ENCODE data around the gene RAB12.

The RAB12 gene

GRCh38 chr18:8608795-8609658, at the start of gene RAB12:
Gene RAB12, plus strand, starts transcription at chr18:8609437. Its CDS starts 3 bp downstream, at chr18:8609440.
- H2AFZ ChIP-seq (ENCODE audit: low read depth, low read length), result peak within 1 kb of the TSS; percentile 87
- peak within 1 kb of the TSS; percentile 84 to 91; a peak in 3 of 4 replicates for H3K4me3 ChIP-seq (ENCODE audit: low read depth in 1 of 2, low read length in 2 of 2)

GRCh38 chr18:8559612-8560186, 49.5 kb upstream of the RAB12 start:
- H3K27me3 ChIP-seq (ENCODE audit: insufficient read depth, low read length, poor library complexity), result no peaks in the 10 kb centered on the region
- DNase-seq (no peak), ATAC-seq (ENCODE audit: insufficient read depth, low read depth) (no peak)
- no peaks in the 10 kb centered on the region for H3K79me2 ChIP-seq (ENCODE audit: insufficient read depth, low read length)
- no peak overlapping the region for H3K9ac ChIP-seq (ENCODE audit: low read depth, low read length)
- H3K36me3 ChIP-seq (ENCODE audit: insufficient read depth, low read length), result no peaks in the 10 kb centered on the region
- TF ChIP-seq CTCF (IDR thresholded peaks at IDR 0.05; ENCODE audit: borderline replicate concordance, extremely low read depth, low read length, poor library complexity, severe bottlenecking), result no peak
- no peak for TF ChIP-seq EZH2 (IDR thresholded peaks at IDR 0.05; ENCODE audit: borderline replicate concordance, low read depth, low read length, severe bottlenecking)
- H4K20me1 ChIP-seq (ENCODE audit: insufficient read depth, low read length), result no peaks in the 10 kb centered on the region
- H3K4me3 ChIP-seq (ENCODE audit: low read depth in 1 of 2, low read length in 2 of 2), result no peak overlapping the region
- H3K4me2 ChIP-seq (ENCODE audit: insufficient read depth, low read length), result no peak overlapping the region
- no peaks in the 10 kb centered on the region for H3K9me3 ChIP-seq (ENCODE audit: insufficient read depth, low read length, severe bottlenecking)
- H2AFZ ChIP-seq (ENCODE audit: low read depth, low read length), result no peak overlapping the region
- no peak overlapping the region for H3K27ac ChIP-seq (ENCODE audit: low read length)
- no peaks in the 10 kb centered on the region for H3K4me1 ChIP-seq (ENCODE audit: insufficient read depth, low read length)

More at GRCh38 chr18:8608795-8609658, at the start of gene RAB12:
- peak; percentile 84 for ATAC-seq (ENCODE audit: insufficient read depth, low read depth)
- peak; percentile 87 for DNase-seq
- H3K9me3 ChIP-seq (ENCODE audit: insufficient read depth, low read length, severe bottlenecking), result no peaks in the 10 kb centered on the region
- H3K27ac ChIP-seq (ENCODE audit: low read length), result peak within 1 kb of the TSS; percentile 51
- peaks cover 45% of the 10 kb centered on the region for H3K79me2 ChIP-seq (ENCODE audit: insufficient read depth, low read length)
- H3K9ac ChIP-seq (ENCODE audit: low read depth, low read length), result peak within 1 kb of the TSS; percentile 94
- peaks cover 29% of the 10 kb centered on the region for H3K4me1 ChIP-seq (ENCODE audit: insufficient read depth, low read length)
- peak within 1 kb of the TSS; percentile 75 for H3K4me2 ChIP-seq (ENCODE audit: insufficient read depth, low read length)
- peaks cover 10% of the 10 kb centered on the region for H3K36me3 ChIP-seq (ENCODE audit: insufficient read depth, low read length)
- TF ChIP-seq CTCF (IDR thresholded peaks at IDR 0.05; ENCODE audit: borderline replicate concordance, extremely low read depth, low read length, poor library complexity, severe bottlenecking) (peak; percentile 73), EZH2 (IDR thresholded peaks at IDR 0.05; ENCODE audit: borderline replicate concordance, low read depth, low read length, severe bottlenecking) (no peak)
- peaks cover 40% of the 10 kb centered on the region for H4K20me1 ChIP-seq (ENCODE audit: insufficient read depth, low read length)
- H3K27me3 ChIP-seq (ENCODE audit: insufficient read depth, low read length, poor library complexity), result no peaks in the 10 kb centered on the region

DNA sequence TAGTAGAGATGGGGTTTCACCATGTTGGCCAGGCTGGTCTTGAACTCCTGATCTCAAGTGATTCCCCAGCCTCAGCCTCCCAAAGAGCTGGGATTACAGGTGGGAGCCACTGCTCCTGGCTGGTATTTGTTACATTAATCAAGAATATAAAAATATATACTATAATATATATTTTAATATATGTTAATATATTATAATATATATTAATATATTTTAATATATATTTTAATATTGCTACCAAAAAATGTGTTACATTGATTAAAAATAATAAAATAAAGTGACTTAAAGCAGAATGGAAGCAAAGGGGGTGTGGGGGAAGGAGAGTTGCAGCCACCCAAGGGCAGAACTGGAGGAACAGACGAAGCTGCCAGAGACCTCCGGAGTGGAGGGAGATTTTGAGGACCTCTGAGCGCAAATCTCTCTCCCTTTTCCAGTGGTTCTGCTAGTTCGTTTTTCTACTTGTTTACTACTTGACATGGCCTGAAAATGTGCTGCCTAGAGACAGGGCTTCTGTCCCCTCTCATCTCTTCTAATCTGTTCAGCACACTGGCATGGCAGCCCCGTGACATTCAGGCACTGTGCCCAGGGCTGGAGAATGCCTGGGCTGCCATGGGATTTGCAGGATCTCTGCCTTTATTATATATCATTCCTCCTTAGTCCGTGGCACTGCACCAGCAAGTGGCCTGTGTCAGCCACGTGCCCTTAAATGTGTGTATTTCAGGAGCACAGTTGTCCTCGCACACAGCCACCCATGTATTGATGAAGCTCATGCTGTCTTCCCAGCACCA, 47.9 kb upstream of the RAB12 start:
- DNase-seq (no peak), ATAC-seq (ENCODE audit: insufficient read depth, low read depth) (no peak)
- Histone ChIP-seq H3K36me3 (ENCODE audit: insufficient read depth, low read length) (no peaks in the 10 kb centered on the region), H3K4me1 (ENCODE audit: insufficient read depth, low read length) (no peaks in the 10 kb centered on the region), H3K4me3 (ENCODE audit: low read depth in 1 of 2, low read length in 2 of 2) (no peak overlapping the region), H4K20me1 (ENCODE audit: insufficient read depth, low read length) (no peaks in the 10 kb centered on the region), H3K79me2 (ENCODE audit: insufficient read depth, low read length) (no peaks in the 10 kb centered on the region), H2AFZ (ENCODE audit: low read depth, low read length) (no peak overlapping the region), H3K9me3 (ENCODE audit: insufficient read depth, low read length, severe bottlenecking) (no peaks in the 10 kb centered on the region), H3K4me2 (ENCODE audit: insufficient read depth, low read length) (no peak overlapping the region), H3K27me3 (ENCODE audit: insufficient read depth, low read length, poor library complexity) (no peaks in the 10 kb centered on the region), H3K9ac (ENCODE audit: low read depth, low read length) (no peak overlapping the region), H3K27ac (ENCODE audit: low read length) (no peak overlapping the region)
- TF ChIP-seq CTCF (IDR thresholded peaks at IDR 0.05; ENCODE audit: borderline replicate concordance, extremely low read depth, low read length, poor library complexity, severe bottlenecking), result no peak
- no peak for TF ChIP-seq EZH2 (IDR thresholded peaks at IDR 0.05; ENCODE audit: borderline replicate concordance, low read depth, low read length, severe bottlenecking)
